ENCODE measurements around the gene CACNB2.
"Not testable (repeated sequence)": the region's sequence is repeated elsewhere in the genome, so short reads cannot be mapped to it uniquely, and the experiment has no call there.

The CACNB2 gene

DNA sequence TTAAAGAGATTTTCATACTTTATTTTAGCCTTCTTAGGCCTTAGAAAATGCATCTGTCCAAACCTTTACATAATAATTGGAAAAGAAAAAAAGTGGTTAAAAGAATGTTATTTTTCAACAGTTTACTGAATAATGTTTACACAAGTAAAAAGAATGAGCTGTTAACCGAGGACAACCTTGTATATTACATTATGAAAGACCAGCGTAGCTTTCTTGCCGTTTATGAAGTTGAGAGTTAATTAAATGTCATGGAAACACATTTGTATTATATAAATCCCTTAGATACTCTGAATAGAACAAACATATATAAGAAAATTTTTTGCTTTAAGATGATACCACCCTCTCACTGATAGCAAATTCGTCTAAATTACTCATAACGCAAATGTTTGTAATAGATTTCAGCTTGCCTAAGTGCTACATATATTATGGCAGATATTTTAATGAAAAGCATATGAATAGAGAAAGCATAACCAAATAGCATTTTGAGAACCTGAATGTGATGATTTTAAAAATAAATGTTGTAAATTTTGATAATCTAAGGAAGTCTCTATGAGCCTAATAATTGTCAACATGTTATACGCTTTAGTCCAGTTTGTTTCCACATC lies 9.1 kb downstream of the CACNB2 start:
- no peak for DNase-seq

GRCh38 chr10:18151356-18151890 lies 11.2 kb downstream of the CACNB2 start:
- no peak for DNase-seq

- not testable (repeated sequence) for DNase-seq
Measured at GRCh38 chr10:18153381-18153780, 13.2 kb downstream of the CACNB2 start.

GRCh38 chr10:18155321-18155720 lies 15.1 kb downstream of the CACNB2 start:
- no peak for DNase-seq

GRCh38 chr10:18156797-18157196 lies 16.6 kb downstream of the CACNB2 start:
- DNase-seq: not testable (repeated sequence)

DNA sequence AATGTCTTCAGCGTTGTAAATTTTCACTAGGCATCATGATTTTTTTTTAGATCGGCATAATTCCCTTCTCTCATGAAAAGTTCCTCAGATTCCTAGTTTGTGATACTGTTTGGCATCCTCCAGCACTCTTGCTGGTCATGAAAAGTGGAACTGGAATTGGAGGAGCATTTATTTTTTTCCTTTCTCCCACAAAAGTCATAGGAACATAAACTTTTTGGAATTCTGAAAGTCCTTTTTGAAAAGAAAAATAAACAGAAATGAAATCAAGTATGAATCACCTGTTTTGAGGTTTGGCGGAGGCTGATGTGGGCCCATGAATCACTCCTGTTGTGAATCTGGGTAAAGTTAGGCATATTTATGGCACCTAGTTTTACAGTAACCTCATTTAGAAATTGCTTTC lies 17.7 kb downstream of the CACNB2 start:
- no peak for DNase-seq

- no peak for DNase-seq
Measured at GRCh38 chr10:18158773-18159265, 18.6 kb downstream of the CACNB2 start.

DNA sequence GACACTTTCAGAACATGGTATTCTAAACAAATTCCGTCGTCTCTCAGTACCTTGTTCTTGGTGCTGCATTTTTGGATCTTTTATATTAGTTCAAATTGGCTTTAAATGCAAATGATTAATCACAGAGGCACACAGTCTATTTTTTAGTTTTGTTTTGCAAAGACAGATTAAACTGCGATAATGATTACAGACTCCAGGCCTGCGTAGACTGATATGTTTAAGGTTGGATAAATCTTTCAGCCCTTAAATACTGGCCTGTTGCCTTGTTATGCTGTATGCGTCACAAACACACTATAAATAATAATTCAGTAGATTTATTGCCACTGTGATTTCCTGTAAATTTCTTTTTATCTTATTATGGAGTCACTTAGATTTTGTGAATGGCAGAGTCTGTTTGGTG lies 19.3 kb downstream of the CACNB2 start:
- no peak for DNase-seq

DNA sequence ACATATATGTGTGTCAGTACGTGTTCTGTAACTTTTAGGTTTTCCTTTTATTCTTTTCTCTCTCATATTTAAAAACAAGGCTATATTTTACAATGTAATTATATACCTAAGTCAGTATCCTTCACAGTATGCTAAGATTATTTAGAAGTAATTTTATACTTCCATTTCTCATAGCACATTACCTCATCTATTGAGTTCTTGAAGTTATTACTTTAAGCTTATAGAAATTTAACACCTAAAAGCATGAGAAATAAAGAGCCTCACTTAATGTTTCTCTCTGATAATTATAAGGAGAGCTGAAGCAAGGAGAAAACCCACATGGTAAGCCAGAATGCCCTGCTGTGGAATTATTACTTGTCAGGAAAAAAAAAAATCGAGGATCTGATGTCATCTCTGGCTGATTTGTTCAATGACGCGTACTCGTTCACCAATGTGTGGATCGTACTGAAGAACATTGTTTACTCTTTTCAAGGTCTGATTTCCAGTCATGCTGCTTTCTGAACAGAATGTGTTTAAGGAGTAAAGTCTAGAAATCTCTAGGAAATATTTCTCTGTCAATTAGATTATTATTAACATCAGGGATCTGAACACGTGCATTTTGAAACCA lies 21.9 kb downstream of the CACNB2 start:
- DNase-seq: no peak

- DNase-seq: no peak
Measured at GRCh38 chr10:18164093-18164492, 23.9 kb downstream of the CACNB2 start.

DNA sequence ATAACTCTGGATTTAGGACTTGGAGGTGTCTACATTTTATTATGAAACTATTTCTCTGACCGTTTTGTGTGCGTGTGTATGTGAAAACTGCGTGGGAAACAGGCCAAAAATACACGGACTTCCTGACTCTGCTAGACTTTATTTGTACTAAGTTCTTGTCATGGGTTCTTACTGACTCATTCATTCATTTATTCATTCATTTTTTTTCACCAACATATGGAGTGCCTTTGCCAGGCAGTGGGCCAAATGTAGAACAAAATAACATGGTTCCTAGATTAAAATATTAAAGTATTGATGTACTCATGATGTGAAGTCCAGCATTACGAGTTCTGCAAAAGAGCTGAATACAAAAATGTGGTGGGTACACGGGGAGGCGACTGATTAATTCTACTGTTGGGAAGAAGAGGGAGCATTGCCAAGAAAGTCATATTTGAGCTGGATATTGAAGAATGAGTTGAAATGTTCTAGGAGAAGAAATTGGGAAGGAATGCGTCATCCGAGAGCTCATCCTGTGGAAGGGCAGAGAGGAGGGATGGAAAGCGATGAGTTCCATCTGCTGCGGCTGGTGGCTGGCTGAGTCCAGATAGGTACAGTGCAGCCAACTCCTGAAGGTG lies 24.6 kb downstream of the CACNB2 start:
- no peak for DNase-seq

DNA sequence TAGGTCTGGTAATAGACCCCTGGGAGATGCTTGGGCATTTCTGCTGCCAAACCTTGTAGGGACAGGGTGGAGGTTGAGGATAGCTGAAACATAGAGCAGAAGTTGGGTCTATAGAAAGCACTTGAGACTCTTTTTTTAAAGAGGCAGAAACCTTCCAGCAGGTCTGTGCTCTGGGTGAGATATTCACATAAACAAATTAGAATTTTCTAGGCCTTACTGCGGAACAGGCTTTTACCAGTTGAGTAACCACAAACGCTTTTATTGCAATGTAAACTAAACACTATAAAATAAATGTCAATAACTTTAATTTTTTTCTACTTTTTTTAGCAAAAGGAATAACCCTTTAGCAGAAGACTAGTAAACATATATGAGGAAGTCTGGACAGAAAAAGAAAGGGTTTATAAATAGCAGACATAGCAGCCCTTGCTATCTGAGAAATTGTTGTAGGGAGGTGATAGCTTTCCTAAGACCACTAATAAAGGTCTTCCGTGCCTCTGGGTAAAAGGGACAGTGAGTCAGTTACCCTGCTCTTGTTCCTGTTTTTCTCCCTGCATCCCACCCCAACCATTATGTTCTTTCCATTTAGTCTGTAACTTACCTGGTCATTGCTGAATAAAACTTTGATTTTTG lies 38.7 kb downstream of the CACNB2 start:
- DNase-seq: no peak

DNA sequence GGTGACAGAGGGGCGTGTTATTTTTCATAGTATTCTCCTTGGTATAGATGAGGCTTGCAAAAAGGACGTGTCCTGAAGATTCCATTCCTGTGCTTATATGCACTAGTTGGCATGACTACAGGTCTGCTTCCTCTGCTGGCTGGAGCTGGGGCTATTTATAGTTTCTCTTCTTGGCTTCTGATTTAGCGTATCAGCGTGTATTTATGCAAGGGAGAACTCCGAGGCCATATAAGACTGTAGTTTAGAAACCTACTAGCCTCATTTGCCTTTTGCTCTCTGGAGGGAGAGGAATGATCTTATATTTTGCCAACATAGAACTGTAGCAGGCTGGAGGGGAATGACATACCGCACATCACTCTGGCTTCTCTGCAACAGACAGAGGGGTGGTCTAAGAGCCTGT lies 39.7 kb downstream of the CACNB2 start:
- DNase-seq: no peak

GRCh38 chr10:18181382-18181781 lies 41.2 kb downstream of the CACNB2 start:
- DNase-seq: not testable (repeated sequence)

- no peak for DNase-seq
Measured at GRCh38 chr10:18185621-18186020, 45.4 kb downstream of the CACNB2 start.

GRCh38 chr10:18190840-18191239 lies 50.6 kb downstream of the CACNB2 start:
- DNase-seq: no peak

DNA sequence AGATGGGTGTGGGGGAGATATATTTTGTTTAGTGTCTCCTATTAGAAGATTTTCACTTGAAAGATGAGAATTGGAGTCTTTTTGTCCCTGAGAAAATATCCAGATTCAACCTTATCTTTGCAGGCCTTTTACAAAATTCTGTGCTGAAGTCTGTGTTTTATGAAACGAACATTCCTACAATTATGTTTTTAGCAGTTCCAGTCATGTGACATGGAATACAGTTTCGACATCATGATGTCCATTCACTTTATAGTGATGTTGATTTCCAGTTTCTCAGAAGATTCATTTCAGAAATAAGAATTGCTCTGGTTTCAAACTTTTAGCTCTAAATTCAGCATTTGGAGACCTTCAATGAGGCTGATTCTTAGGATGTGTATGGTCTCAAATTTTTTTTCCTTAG lies 54.4 kb downstream of the CACNB2 start:
- no peak for DNase-seq

- no peak for DNase-seq
Measured at GRCh38 chr10:18195060-18195799, 55.0 kb downstream of the CACNB2 start.

DNA sequence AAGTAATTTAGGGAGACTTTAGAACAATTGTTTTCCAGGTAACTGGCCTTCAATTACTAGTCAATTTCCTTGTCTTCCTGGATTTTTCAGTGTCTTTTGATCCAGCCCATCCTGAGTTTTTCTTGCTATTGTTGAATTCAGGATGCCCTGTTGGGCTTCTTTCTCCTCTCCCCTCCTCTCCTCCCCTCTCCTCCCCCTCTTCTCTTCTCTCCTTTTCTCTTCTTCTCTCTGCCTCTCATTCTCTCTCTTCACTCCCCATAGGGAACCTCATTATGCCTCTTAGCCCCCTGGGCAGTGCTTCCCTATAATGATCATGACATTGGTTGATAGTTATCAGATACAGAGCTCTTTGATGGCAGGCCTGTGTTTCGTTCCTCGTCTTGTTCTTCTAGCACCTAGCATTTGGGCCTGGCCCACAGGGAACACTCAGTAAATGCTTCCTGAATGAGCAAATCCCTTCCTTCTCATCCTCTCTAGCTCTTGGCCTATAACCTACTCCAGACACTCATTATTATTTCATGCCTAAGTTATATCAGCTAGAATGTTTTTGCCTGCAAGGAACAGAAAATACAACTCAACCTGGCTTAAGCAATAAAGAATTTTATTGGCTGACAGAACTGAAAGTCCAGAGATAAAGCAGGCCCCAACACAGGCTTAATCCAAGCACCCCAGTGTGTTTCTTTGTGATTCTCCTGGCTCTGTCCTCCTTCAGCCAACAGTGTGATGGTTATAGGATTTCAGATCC lies 56.8 kb downstream of the CACNB2 start:
- no peak for DNase-seq

GRCh38 chr10:18197706-18198105 lies 57.5 kb downstream of the CACNB2 start:
- DNase-seq: no peak

- DNase-seq: no peak
Measured at GRCh38 chr10:18201877-18202276, 61.7 kb downstream of the CACNB2 start.
